HL-60 (cell line): ENCODE measurements around the gene PHF14.

Source experiments
- POLR2AphosphoS5 ChIP-seq: IDR thresholded peaks from 2 replicates; pipeline ENCODE4 v1.6.1; 2012; ENCODE audit warnings: low read depth
- SPI1 ChIP-seq: IDR thresholded peaks from 2 replicates; pipeline ENCODE4 v1.6.1; 2012; ENCODE audit warnings: low read depth, mild to moderate bottlenecking, borderline replicate concordance
- TF ChIP-seq, protein P1 (sequence below): IDR thresholded peaks from one replicate; pipeline ENCODE4 v1.5.1; 2011; ENCODE audit warnings: low read length, control low read depth, inconsistent platforms; ENCODE audit not compliant: insufficient read depth

DNA sequence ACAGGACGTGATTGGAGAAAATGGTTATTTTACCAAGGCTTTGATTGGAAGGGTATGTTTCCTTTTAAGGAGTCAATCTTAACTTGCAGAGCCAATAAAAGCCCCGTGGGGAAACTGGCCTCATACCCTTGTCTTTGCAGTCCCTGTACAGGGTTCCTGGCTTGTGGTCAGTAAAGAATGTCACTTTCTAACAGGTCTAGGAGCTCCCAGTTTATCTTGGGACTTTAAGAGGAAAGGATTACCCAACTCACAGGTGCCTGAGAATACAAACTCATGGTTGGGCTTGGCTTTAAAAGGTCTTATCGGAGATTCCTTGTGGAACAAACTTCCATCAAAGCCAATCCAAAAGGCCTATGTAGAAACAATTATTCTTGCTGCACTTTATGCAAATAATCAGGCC, 221.8 kb downstream of the PHF14 start:
- TF ChIP-seq, protein P1, sequence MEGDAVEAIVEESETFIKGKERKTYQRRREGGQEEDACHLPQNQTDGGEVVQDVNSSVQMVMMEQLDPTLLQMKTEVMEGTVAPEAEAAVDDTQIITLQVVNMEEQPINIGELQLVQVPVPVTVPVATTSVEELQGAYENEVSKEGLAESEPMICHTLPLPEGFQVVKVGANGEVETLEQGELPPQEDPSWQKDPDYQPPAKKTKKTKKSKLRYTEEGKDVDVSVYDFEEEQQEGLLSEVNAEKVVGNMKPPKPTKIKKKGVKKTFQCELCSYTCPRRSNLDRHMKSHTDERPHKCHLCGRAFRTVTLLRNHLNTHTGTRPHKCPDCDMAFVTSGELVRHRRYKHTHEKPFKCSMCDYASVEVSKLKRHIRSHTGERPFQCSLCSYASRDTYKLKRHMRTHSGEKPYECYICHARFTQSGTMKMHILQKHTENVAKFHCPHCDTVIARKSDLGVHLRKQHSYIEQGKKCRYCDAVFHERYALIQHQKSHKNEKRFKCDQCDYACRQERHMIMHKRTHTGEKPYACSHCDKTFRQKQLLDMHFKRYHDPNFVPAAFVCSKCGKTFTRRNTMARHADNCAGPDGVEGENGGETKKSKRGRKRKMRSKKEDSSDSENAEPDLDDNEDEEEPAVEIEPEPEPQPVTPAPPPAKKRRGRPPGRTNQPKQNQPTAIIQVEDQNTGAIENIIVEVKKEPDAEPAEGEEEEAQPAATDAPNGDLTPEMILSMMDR: no peak
- TF ChIP-seq POLR2AphosphoS5 (no peak), SPI1 (no peak)
